HG03521 (cell line): ENCODE measurements around the gene ULBP1.
"Not testable (repeated sequence)": the region's sequence is repeated elsewhere in the genome, so short reads cannot be mapped to it uniquely, and the experiment has no call there.

ENCODE experiments used
- ATAC-seq: cut with Tn5 transposase; IDR thresholded peaks from one replicate; pipeline ENCODE4 v1.9.1; 2021; ENCODE audit warnings: mild to moderate bottlenecking, moderate library complexity; ENCODE audit not compliant: unreplicated experiment

The ULBP1 gene

GRCh38 chr6:149951096-149951495, 12.6 kb upstream of the ULBP1 start:
- ATAC-seq: no peak

GRCh38 chr6:149951626-149952025, 12.1 kb upstream of the ULBP1 start:
- ATAC-seq: no peak

- not testable (repeated sequence) for ATAC-seq
Measured at GRCh38 chr6:149953390-149953789, 10.4 kb upstream of the ULBP1 start.

- not testable (repeated sequence) for ATAC-seq
Measured at GRCh38 chr6:149953934-149954327, 9.8 kb upstream of the ULBP1 start.

- ATAC-seq: not testable (repeated sequence)
Measured at GRCh38 chr6:149954328-149954983, 9.3 kb upstream of the ULBP1 start.

GRCh38 chr6:149954984-149955653, 8.6 kb upstream of the ULBP1 start:
- ATAC-seq: not testable (repeated sequence)

- not testable (repeated sequence) for ATAC-seq
Measured at GRCh38 chr6:149955654-149956317, 8.0 kb upstream of the ULBP1 start.

- ATAC-seq: not testable (repeated sequence)
Measured at GRCh38 chr6:149958124-149958523, 5.6 kb upstream of the ULBP1 start.

GRCh38 chr6:149959806-149960205, 3.9 kb upstream of the ULBP1 start:
- ATAC-seq: not testable (repeated sequence)

GRCh38 chr6:149960488-149960887, 3.3 kb upstream of the ULBP1 start:
- no peak for ATAC-seq

- no peak for ATAC-seq
Measured at GRCh38 chr6:149961728-149962425, 1.9 kb upstream of the ULBP1 start.

GRCh38 chr6:149962461-149963211, 1.1 kb upstream of the ULBP1 start:
- no peak for ATAC-seq

GRCh38 chr6:149963212-149963461, 606 bp upstream of the ULBP1 start:
- peak; percentile 25 for ATAC-seq

GRCh38 chr6:149964308-149965193, 808 bp downstream of the ULBP1 start:
- ATAC-seq: no peak

- no peak for ATAC-seq
Measured at GRCh38 chr6:149965194-149966020, 1.7 kb downstream of the ULBP1 start.

- ATAC-seq: not testable (repeated sequence)
Measured at GRCh38 chr6:149966319-149966718, 2.6 kb downstream of the ULBP1 start.

- no peak for ATAC-seq
Measured at GRCh38 chr6:149967591-149967990, 3.8 kb downstream of the ULBP1 start.

GRCh38 chr6:149967999-149968398, 4.3 kb downstream of the ULBP1 start:
- ATAC-seq: not testable (repeated sequence)

- not testable (repeated sequence) for ATAC-seq
Measured at GRCh38 chr6:149968909-149969308, 5.2 kb downstream of the ULBP1 start.
